ENCODE measurements around the gene C5orf15. TPM values are rescaled to one million over a fixed set of nuclear protein-coding genes. Genes with fewer than 3 reads are reported as not detected.
A peak's percentile ranks its signal among the peaks of the same experiment; 100 is the strongest.

The C5orf15 gene
- total RNA-seq, 4 donors from 2014 or later, result 36.5 to 91.7 (median 45.6) TPM

DNA sequence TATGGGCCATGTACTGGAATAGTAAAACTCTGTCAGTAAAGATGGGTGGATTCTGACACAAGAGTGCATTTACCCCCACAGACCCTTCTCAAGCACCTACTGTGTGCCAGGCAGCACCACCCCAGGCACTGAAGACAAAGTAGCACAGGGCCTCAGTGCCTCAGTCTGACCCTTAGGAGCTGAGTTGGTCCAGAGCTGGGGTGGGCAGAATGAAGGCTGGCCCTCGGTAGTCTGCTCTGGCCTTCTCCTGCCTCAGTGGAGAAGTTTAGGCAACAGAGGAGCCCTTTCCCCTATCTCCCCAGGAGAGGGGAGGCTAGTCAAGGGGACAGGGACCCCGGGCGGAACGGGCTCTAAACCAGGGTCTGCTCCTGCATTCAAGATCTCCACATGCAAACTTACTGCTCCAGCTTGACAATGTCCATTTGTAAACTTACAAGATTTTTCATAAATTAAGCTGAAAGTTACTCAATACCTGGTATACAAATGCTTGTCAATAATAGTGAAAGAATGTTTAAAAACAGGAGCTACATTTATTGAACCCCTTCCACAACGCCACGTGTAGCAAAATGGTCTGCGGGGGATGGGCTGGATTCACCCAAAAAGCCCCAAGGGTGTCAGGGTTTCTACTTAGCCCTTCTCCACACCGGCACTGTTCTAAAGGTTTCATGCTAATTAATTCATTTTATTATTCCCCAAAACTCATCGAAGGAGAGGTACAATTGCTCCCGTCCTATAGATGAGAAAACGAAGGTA is 34.8 kb upstream of the C5orf15 start:
- Histone ChIP-seq H3K4me1 (peaks cover 46 to 63% (median 47%) of the 10 kb centered on the region in 4 donors), H3K4me3 (peak overlapping the region; percentile 90 to 97 (median 92)), H3K36me3 (no peaks in the 10 kb centered on the region), H3K9me3 (no peaks in the 10 kb centered on the region), H3K27ac (peak overlapping the region; percentile 99 to 100 (median 99)), H3K27me3 (no peaks in the 10 kb centered on the region)
- no peak for DNase-seq
- in situ Hi-C loops (cut with MboI; ENCODE audit: low pct_ligation_motif_present in 1 of 4, low pct_unique_long_range_greater_than_20kb in 1 of 4, low sequenced_read_pairs in 3 of 4) (no loop called here), intact Hi-C loops (cut with DNase I; ENCODE audit: low total_unique reads) (no loop called here)
- 7 to 11% methylated on average over 3 to 11 of the region's 11 CpGs for WGBS, 2 donors (ENCODE audit: low coverage in 1 of 2)
- TF ChIP-seq POLR2AphosphoS5 (IDR thresholded peaks at IDR 0.05) (no peak), CTCF (IDR thresholded peaks at IDR 0.05) (no peak), POLR2A (IDR thresholded peaks at IDR 0.05) (no peak), EP300 (IDR thresholded peaks at IDR 0.05; ENCODE audit: low read depth) (no peak)

DNA sequence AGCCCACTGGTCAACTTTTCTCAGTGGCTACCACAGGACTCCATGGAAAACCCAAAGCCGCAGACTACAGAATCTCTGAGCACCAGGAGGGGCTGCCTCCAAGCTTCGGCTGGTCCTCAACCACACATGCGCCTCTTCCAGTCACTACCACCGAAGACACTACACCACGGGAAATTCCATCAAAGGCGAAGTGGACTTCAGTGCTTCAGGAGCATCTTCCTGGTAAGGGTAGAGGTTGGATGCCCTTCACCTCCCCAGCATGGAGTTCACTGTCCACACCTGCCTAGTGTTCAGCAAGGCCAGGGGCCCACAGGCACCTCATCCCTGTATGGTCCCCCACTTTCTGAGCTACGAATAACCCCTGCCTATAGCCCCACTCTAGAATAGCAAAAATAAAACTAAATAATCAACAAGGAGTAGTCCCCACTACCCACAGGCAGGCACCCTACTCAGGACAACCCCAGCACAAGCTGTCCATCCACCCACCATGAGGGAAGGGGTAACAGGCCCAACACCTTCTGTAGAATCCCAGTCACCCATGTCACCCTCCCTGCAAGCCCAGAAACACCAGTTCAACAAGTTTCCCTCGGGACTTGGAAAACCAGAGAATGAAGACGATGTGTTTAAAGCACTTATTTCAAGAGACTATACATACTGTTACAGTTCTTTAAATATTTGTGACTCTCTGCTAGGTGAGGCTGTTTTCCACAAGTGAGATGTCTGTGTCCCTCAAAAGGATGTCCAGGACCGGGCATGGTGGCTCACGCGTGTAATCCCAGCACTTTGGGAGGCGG is 33.7 kb upstream of the C5orf15 start:
- no peaks in the 10 kb centered on the region for H3K36me3 ChIP-seq
- peaks cover 46 to 61% (median 47%) of the 10 kb centered on the region in 4 donors for H3K4me1 ChIP-seq
- H3K4me3 ChIP-seq, result no peak overlapping the region
- in situ Hi-C loops (cut with MboI; ENCODE audit: low pct_ligation_motif_present in 1 of 4, low pct_unique_long_range_greater_than_20kb in 1 of 4, low sequenced_read_pairs in 3 of 4) (no loop called here), intact Hi-C loops (cut with DNase I; ENCODE audit: low total_unique reads) (no loop called here)
- WGBS, 2 donors (ENCODE audit: low coverage in 1 of 2), result 86% methylated on average over 13 of the region's 13 CpGs; no CpG with 5 or more reads in 1 of the 2 donors
- no peaks in the 10 kb centered on the region for H3K27me3 ChIP-seq
- no peaks in the 10 kb centered on the region for H3K9me3 ChIP-seq
- DNase-seq, result no peak
- no peak for TF ChIP-seq POLR2AphosphoS5 (IDR thresholded peaks at IDR 0.05)
- TF ChIP-seq POLR2A (IDR thresholded peaks at IDR 0.05), result no peak
- TF ChIP-seq CTCF (IDR thresholded peaks at IDR 0.05), result no peak
- no peak for TF ChIP-seq EP300 (IDR thresholded peaks at IDR 0.05; ENCODE audit: low read depth)
- peak overlapping the region in 2 of 4 donors; percentile 99 to 100 for H3K27ac ChIP-seq

- DNase-seq, result no peak
- Histone ChIP-seq H3K36me3 (no peaks in the 10 kb centered on the region), H3K4me3 (no peak overlapping the region), H3K9me3 (no peaks in the 10 kb centered on the region), H3K27ac (peak overlapping the region in 1 of 4 donors; percentile 11), H3K27me3 (no peaks in the 10 kb centered on the region), H3K4me1 (peaks cover 46 to 66% (median 49%) of the 10 kb centered on the region in 4 donors)
- no peak for TF ChIP-seq POLR2A (IDR thresholded peaks at IDR 0.05)
- TF ChIP-seq CTCF (IDR thresholded peaks at IDR 0.05), result no peak
- no peak for TF ChIP-seq POLR2AphosphoS5 (IDR thresholded peaks at IDR 0.05)
- no peak for TF ChIP-seq EP300 (IDR thresholded peaks at IDR 0.05; ENCODE audit: low read depth)
- intact Hi-C loops (cut with DNase I; ENCODE audit: low total_unique reads), result no loop called here
- in situ Hi-C loops (cut with MboI; ENCODE audit: low pct_ligation_motif_present in 1 of 4, low pct_unique_long_range_greater_than_20kb in 1 of 4, low sequenced_read_pairs in 3 of 4), result no loop called here
- 82 to 84% methylated on average over 8 to 10 of the region's 10 CpGs for WGBS, 2 donors (ENCODE audit: low coverage in 1 of 2)
Observed at GRCh38 chr5:134000696-134001453, 32.5 kb upstream of the C5orf15 start.

All from transverse colon (tissue), 4 donors.